D721Med (cell line): ENCODE results near the gene TKTL2.

ENCODE experiments used
- DNase-seq: peaks from one replicate; pipeline ENCODE4 v3.0.0; 2011; ENCODE audit warnings: low spot score; ENCODE audit not compliant: insufficient read length
- FAIRE-seq: peaks from 2 replicates; lab custom pipeline; 2011; peaks lifted over from hg19 to GRCh38; lab: Jason Lieb, UNC
- TF ChIP-seq, protein P1 (sequence below): IDR thresholded peaks from 2 replicates; pipeline ENCODE4 v1.5.1; 2012; ENCODE audit warnings: mild to moderate bottlenecking, control low read depth; ENCODE audit not compliant: insufficient read depth; ENCODE audit errors: missing control alignments

The TKTL2 gene

DNA sequence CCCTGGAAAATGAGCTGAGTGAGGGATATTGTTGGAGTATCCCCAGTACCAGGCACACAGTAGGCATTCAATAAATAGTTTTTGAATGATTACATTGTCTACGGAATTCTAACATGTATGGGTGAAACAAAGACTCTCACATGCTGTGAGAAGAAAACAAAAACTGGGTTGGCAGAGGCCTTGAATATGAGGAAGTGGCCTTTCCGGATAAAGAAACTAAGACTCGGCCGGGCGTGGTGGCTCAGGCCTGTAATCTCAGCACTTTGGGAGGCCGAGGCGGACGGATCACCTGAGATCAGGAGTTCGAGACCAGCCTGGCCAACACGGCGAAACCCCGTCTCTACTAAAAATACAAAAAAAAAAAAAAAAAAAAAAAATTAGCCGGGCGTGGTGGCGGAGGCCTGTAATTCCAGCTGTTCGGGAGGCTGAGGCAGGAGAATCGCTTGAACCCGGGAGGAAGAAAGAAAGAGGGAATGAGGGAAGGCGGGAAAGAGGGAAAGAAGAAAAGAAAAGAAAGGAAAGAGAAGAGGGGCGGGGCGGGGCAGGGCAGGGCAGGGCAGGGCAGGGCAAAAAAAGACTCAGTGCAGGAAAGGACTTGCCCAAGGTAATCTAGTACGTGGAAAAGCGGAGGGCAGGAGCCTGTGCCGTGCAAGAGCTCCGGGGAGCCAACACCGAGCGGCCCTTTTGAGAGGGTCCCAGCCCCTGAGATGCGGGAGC lies 20.2 kb upstream of the TKTL2 start:
- no peak for FAIRE-seq
- DNase-seq = no peak
- TF ChIP-seq, protein P1, sequence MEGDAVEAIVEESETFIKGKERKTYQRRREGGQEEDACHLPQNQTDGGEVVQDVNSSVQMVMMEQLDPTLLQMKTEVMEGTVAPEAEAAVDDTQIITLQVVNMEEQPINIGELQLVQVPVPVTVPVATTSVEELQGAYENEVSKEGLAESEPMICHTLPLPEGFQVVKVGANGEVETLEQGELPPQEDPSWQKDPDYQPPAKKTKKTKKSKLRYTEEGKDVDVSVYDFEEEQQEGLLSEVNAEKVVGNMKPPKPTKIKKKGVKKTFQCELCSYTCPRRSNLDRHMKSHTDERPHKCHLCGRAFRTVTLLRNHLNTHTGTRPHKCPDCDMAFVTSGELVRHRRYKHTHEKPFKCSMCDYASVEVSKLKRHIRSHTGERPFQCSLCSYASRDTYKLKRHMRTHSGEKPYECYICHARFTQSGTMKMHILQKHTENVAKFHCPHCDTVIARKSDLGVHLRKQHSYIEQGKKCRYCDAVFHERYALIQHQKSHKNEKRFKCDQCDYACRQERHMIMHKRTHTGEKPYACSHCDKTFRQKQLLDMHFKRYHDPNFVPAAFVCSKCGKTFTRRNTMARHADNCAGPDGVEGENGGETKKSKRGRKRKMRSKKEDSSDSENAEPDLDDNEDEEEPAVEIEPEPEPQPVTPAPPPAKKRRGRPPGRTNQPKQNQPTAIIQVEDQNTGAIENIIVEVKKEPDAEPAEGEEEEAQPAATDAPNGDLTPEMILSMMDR = no peak

DNA sequence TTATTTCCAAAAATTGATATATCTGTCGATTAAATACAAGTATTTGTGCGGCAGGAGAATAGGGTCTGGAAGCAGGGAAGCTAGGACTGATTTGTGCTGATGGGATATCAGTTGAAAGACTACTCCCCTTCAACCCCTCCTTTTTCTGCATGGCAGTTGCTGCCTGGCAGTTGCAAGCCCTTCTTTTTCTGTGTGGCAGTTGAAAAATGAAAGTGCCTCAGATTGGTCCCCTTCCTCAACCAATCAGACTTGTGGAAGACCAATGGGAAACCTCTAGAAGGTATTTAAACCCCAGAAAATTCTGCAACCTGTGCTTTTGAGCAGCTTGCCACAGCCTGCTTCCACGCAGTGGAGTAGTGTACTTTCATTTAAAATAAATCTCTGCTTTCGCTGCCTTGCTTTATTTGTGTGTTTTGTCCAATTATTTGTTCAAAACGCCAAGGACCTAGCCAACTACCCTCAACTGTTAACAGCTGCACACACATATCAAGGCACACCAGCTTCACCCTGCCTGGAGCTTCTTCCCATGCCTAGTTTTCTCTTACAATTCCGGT lies 19.5 kb upstream of the TKTL2 start:
- FAIRE-seq = no peak
- TF ChIP-seq, protein P1 = no peak
- DNase-seq = no peak

DNA sequence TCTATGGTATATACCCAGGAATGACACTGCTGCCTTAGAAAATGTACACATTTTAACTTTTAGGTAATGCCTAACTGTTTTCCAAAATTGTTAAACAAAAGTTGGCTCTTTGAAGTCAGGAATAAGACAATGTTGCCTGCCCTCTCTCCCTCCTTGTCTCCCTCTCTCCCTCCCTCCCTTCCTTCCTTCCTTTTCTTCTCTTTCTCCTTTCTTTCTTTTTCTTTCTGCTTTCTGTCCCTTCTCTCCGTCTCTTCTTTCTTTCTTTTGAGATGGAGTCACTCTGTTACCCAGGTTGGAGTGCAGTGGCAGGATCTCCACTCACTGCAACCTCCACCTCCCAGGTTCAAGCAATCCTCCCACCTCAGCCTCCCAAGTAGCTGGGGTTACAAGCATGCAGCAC lies 16.4 kb upstream of the TKTL2 start:
- DNase-seq (no peak), FAIRE-seq (no peak)
- TF ChIP-seq, protein P1 = no peak

DNA sequence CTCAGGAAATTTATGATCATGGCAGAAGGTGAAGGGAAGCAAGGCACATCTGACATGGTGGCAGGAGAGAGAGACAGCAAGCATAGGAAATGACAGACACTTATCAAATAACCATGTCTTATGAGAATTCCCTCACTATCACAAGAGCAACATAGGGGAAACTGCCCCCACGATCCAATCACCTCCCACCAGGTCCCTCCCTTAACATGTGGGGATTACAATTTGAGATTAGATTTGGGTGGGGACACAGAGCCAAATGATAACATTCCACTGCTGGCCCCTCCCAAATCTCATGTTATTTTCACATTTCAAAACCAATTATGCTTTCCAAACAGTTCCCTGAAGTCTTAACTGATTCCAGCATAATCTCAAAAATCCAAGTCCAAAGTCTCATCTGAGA lies 12.8 kb upstream of the TKTL2 start:
- DNase-seq = no peak
- FAIRE-seq = no peak
- TF ChIP-seq, protein P1 = no peak

DNA sequence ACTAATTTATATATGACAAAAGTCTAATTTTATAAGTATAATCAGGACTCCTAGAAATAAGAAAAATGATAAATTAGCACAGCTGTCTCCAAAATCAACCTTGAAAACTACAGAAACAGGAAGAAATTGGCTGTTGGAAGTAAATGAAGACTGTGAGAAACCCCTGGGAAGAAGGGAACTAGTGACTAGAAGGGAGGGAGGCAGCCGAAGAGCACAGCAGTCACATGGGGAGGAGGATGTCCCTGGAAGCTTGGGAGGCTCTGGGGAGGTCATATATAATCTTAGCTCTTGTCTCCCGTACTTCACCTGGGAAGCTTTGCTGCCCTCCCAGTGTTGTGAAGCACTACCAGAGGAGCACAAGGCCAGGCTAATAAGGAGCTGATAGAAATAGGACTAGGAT lies 12.0 kb upstream of the TKTL2 start:
- FAIRE-seq = no peak
- DNase-seq = no peak
- TF ChIP-seq, protein P1 = no peak

DNA sequence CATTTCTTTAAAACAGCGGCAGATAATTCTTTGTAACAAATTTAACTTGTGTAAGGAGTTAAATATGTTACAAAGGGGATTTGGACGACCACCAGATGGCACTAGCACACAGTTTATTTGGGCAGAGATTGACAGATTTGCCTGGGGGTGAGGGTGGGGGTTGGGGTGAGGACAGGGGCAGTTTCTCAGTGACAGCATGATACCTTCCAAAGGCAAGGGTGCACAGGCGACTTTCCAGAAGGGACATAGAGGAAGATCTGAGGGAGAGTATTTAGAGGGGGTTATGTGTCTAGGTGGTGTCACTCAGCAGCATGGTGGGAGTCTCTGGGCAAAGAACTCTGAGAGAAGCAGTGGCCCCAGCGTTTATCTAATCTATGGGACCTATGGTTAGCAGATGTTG lies 11.4 kb upstream of the TKTL2 start:
- FAIRE-seq (peak; percentile 85), DNase-seq (no peak)
- TF ChIP-seq, protein P1 = peak; percentile 67

DNA sequence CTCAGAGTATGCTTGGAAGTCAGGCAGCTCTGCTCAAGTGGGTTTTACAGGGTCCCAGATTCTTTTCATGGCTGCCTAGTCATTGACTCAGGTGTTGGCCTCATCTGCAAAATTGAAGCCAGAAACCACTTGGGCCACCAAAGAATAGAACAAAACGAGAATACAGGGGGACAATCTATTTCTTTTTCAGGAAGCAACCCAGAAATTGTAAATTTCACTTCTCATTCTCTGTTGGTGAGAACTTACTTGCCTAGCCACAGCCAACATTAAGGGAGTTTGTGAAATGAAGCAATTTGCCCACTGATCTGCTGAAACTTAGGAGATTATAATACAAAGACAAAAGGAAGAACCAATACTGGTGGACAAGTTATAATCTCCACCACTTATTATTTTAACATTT lies 8.6 kb upstream of the TKTL2 start:
- TF ChIP-seq, protein P1 = no peak
- no peak for FAIRE-seq
- no peak for DNase-seq
